ACC112 (cell line): Measurements from ENCODE around the gene PEX16.

Experiments used
- H2AFZ ChIP-seq: fragments of 200-600 bp; sonication (generic); one replicate; pipeline ENCODE4 v1.6.0; 2017; ENCODE audit warnings: antibody characterized with exemption, low read length; ENCODE audit not compliant: unreplicated experiment
- H3K27ac ChIP-seq: fragments of 200-600 bp; sonication (generic); 2 replicates; pipeline ENCODE4 v1.5.1; 2014; ENCODE audit warnings: low read depth, mild to moderate bottlenecking, antibody characterized with exemption, low read length, moderate library complexity
- H3K27me3 ChIP-seq: fragments of 200-600 bp; sonication (generic); 2 replicates; pipeline ENCODE4 v1.6.1; 2014; ENCODE audit warnings: mild to moderate bottlenecking, antibody characterized with exemption, low read length, moderate library complexity, mixed read lengths; ENCODE audit not compliant: insufficient read depth
- H3K36me3 ChIP-seq: fragments of 200-600 bp; sonication (generic); 2 replicates; pipeline ENCODE4 v1.6.1; 2016; ENCODE audit warnings: mild to moderate bottlenecking, antibody characterized with exemption, low read length, moderate library complexity, mixed read lengths; ENCODE audit not compliant: insufficient read depth
- H3K4me1 ChIP-seq: fragments of 200-600 bp; sonication (generic); one replicate; pipeline ENCODE4 v1.6.1; 2016; ENCODE audit warnings: low read length, mixed read lengths; ENCODE audit not compliant: insufficient read depth, unreplicated experiment, control insufficient read depth
- H3K4me3 ChIP-seq: fragments of 200-600 bp; sonication (generic); 2 replicates; pipeline ENCODE4 v1.5.1; 2014; ENCODE audit warnings: mild to moderate bottlenecking, low read depth, low read length
- H3K79me2 ChIP-seq: fragments of 200-600 bp; sonication (generic); one replicate; pipeline ENCODE4 v1.6.0; 2016; ENCODE audit warnings: low read length; ENCODE audit not compliant: control insufficient read depth, unreplicated experiment, insufficient read depth

The PEX16 gene

DNA sequence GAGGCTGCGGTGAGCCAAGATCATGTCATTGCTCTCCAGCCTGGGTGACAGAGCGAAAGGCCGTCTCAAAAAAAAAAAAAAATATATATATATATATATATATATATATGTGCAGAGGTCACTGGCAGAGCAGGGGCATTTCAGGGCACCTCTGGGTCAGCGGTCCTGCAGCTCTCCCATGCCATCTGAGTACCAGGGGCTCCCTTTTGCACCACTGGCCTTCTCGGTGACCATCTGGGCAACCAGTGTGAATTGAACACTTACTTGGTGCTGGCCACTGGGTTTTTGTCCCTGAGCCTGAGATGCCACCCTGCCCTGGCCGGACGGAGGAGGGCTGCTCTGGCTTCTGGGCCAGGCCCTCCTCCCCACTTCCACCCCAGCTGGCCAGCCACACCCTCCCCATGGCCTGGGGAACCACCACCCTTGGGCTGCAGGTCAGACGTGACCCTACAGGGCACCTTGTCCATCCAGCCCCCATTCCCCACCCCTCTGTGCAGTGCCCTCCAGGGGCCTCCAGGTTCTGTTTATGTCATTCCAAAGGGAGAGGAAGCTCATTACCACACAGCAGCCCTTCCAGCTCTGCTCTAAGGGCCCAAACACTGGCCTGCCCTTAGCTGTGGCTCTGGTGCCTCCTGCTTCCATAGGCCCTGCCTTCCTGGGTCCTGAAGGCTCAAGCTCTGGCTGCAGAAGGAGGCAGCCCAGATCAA, 22.0 kb downstream of the PEX16 start:
- H3K27ac ChIP-seq: no peak overlapping the region
- H3K4me1 ChIP-seq: peaks cover 7% of the 10 kb centered on the region
- H3K4me3 ChIP-seq: no peak overlapping the region
- H3K79me2 ChIP-seq: no peaks in the 10 kb centered on the region
- peaks cover 12% of the 10 kb centered on the region; the same call in 1 of the 2 replicates for H3K27me3 ChIP-seq
- H2AFZ ChIP-seq: no peak overlapping the region
- H3K36me3 ChIP-seq: no peaks in the 10 kb centered on the region

GRCh38 chr11:45894555-45895247, 23.0 kb downstream of the PEX16 start:
- Histone ChIP-seq H3K79me2 (no peaks in the 10 kb centered on the region), H3K4me3 (no peak overlapping the region), H3K4me1 (peaks cover 6% of the 10 kb centered on the region), H3K27ac (no peak overlapping the region), H3K36me3 (no peaks in the 10 kb centered on the region), H3K27me3 (peaks cover 7% of the 10 kb centered on the region; the same call in 1 of the 2 replicates), H2AFZ (no peak overlapping the region)

- Histone ChIP-seq H3K79me2 (no peaks in the 10 kb centered on the region), H3K4me1 (no peaks in the 10 kb centered on the region), H3K27ac (no peak overlapping the region), H3K36me3 (no peaks in the 10 kb centered on the region), H2AFZ (no peak overlapping the region), H3K27me3 (peaks cover 9% of the 10 kb centered on the region), H3K4me3 (no peak overlapping the region)
These were observed 24.8 kb downstream of the PEX16 start for GRCh38 chr11:45892856-45893255.

- no peaks in the 10 kb centered on the region for H3K4me1 ChIP-seq
- H2AFZ ChIP-seq: no peak overlapping the region
- no peaks in the 10 kb centered on the region for H3K36me3 ChIP-seq
- H3K79me2 ChIP-seq: no peaks in the 10 kb centered on the region
- H3K27ac ChIP-seq: no peak overlapping the region
- peaks cover 21% of the 10 kb centered on the region for H3K27me3 ChIP-seq
- H3K4me3 ChIP-seq: no peak overlapping the region
These were observed 26.7 kb downstream of the PEX16 start for GRCh38 chr11:45890886-45891550.

- Histone ChIP-seq H3K27ac (no peak overlapping the region), H3K36me3 (no peaks in the 10 kb centered on the region), H3K4me1 (no peaks in the 10 kb centered on the region), H3K27me3 (peaks cover 24% of the 10 kb centered on the region), H3K4me3 (no peak overlapping the region), H3K79me2 (no peaks in the 10 kb centered on the region), H2AFZ (no peak overlapping the region)
These were observed 27.7 kb downstream of the PEX16 start for GRCh38 chr11:45889966-45890365.

- no peaks in the 10 kb centered on the region for H3K79me2 ChIP-seq
- no peaks in the 10 kb centered on the region for H3K4me1 ChIP-seq
- H3K36me3 ChIP-seq: no peaks in the 10 kb centered on the region
- no peak overlapping the region for H3K27ac ChIP-seq
- no peak overlapping the region for H3K4me3 ChIP-seq
- no peak overlapping the region for H2AFZ ChIP-seq
- peaks cover 24% of the 10 kb centered on the region for H3K27me3 ChIP-seq
These were observed 28.1 kb downstream of the PEX16 start for GRCh38 chr11:45889555-45889954.

GRCh38 chr11:45887587-45887986, 30.1 kb downstream of the PEX16 start:
- H3K36me3 ChIP-seq: no peaks in the 10 kb centered on the region
- H2AFZ ChIP-seq: no peak overlapping the region
- peaks cover 24% of the 10 kb centered on the region for H3K27me3 ChIP-seq
- no peak overlapping the region for H3K27ac ChIP-seq
- H3K79me2 ChIP-seq: no peaks in the 10 kb centered on the region
- no peaks in the 10 kb centered on the region for H3K4me1 ChIP-seq
- no peak overlapping the region for H3K4me3 ChIP-seq

DNA sequence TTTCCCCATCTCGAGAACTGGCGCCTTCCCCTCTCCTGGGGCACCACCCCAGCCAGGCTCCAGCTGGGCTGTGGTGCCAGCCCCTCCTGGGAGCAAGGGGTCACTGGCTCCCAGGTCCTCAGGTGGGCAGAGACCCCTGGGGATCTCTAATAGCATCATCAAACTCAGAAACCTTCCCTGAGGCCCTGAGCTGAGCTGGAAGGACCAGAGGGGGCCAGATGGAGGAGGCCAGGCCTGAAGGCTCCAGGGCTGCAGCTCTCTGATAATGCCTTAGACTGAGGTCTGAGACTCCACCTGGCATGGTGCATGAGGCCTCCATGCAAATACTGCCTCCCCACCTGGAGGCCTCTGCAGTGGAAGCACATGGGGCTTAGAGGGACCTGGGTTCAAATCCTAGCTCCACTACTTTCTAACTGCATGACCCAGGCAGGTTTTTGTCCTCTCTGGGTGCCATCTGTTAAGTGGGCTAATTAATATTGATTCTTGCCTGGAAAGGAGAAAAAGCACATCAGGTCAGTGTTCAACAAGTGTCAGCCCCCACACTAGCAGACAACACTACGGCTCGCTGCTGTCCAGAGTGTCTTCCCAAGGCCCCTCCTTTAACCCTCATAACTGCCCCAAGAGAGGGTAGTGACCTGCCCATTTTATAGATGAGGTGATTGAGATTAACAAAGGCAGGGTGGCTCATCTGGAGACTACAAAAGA, 30.7 kb downstream of the PEX16 start:
- H2AFZ ChIP-seq: no peak overlapping the region
- H3K27ac ChIP-seq: no peak overlapping the region
- H3K4me1 ChIP-seq: peaks cover 2% of the 10 kb centered on the region
- H3K79me2 ChIP-seq: no peaks in the 10 kb centered on the region
- H3K36me3 ChIP-seq: no peaks in the 10 kb centered on the region
- H3K4me3 ChIP-seq: no peak overlapping the region
- peaks cover 24% of the 10 kb centered on the region for H3K27me3 ChIP-seq

GRCh38 chr11:45885921-45886721, 31.6 kb downstream of the PEX16 start:
- peaks cover 10% of the 10 kb centered on the region for H3K4me1 ChIP-seq
- no peak overlapping the region for H2AFZ ChIP-seq
- H3K4me3 ChIP-seq: peak overlapping the region; percentile 67
- no peak overlapping the region for H3K27ac ChIP-seq
- peaks cover 17% of the 10 kb centered on the region for H3K27me3 ChIP-seq
- H3K36me3 ChIP-seq: no peaks in the 10 kb centered on the region
- H3K79me2 ChIP-seq: no peaks in the 10 kb centered on the region
